Measurements from ENCODE around the gene CCDC88A.

DNA sequence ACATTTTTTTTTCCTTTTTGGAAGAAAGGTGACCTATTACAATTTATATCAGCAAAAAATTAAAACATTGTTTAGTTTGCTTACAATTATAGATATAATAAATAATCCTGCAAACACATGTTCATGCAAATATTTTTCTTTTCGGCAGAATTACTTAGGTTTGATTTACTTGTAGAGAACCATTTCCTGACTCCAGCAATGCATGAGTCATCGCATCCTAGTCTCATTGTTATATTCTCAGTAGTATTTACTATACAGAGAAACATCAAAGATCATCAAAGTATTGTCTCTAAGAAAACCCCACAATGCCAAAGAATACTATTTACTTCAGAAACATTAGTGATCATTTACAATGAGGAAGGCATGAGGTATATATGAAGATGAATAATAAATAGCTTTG, 110.2 kb downstream of the CCDC88A start:
- TF ChIP-seq, protein P1, sequence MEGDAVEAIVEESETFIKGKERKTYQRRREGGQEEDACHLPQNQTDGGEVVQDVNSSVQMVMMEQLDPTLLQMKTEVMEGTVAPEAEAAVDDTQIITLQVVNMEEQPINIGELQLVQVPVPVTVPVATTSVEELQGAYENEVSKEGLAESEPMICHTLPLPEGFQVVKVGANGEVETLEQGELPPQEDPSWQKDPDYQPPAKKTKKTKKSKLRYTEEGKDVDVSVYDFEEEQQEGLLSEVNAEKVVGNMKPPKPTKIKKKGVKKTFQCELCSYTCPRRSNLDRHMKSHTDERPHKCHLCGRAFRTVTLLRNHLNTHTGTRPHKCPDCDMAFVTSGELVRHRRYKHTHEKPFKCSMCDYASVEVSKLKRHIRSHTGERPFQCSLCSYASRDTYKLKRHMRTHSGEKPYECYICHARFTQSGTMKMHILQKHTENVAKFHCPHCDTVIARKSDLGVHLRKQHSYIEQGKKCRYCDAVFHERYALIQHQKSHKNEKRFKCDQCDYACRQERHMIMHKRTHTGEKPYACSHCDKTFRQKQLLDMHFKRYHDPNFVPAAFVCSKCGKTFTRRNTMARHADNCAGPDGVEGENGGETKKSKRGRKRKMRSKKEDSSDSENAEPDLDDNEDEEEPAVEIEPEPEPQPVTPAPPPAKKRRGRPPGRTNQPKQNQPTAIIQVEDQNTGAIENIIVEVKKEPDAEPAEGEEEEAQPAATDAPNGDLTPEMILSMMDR (conservative IDR thresholded peaks at IDR 0.05 in 1 of 2, IDR thresholded peaks at IDR 0.05 in 1 of 2; ENCODE audit: low read depth in 1 of 2, low read length in 2 of 2): no peak
- no peak for TF ChIP-seq EZH2 (IDR thresholded peaks at IDR 0.05; ENCODE audit: low read length, missing control alignments)

Measured in fibroblast of lung (primary cell).